HG02759 (cell line): Measurements from ENCODE around the gene UXS1.
A peak's percentile ranks its signal among the peaks of the same experiment; 100 is the strongest.

Experiments used
- ATAC-seq: cut with Tn5 transposase; IDR thresholded peaks from one replicate; pipeline ENCODE4 v1.9.1; 2021; ENCODE audit warnings: mild to moderate bottlenecking, moderate library complexity; ENCODE audit not compliant: unreplicated experiment

UXS1 gene

DNA sequence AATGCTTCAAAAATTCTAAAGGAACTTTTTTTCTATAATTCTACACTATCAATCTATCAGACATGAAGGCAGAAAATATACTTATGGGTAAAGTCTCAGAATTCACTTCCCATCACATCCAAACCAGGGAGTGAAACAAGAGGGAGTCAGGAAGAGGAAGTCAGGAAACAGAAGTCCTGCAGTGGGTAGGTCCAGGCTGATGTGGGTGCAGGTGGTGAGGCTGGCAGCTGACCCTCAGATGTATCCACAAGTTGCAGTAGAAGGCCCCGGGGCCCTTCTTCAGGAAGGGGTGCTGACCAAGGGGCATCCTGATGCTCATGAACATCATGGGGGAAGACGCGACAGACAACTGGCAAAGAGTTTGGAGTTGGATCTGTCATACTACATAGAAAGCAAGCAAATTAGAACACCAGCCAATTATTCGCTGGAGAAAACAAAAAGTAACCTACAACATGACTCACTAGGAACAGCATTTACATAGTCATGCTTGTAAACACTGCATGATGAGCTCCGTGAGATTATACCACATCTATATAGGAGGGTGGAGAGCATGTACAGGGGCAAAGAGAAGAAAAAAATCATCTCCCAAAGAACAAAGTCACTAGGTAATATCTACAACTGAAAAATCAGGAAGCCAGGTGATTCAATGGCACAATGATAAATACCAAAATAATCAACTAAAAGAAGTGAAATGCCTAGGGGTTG lies 4.2 kb downstream of the UXS1 start:
- no peak for ATAC-seq

DNA sequence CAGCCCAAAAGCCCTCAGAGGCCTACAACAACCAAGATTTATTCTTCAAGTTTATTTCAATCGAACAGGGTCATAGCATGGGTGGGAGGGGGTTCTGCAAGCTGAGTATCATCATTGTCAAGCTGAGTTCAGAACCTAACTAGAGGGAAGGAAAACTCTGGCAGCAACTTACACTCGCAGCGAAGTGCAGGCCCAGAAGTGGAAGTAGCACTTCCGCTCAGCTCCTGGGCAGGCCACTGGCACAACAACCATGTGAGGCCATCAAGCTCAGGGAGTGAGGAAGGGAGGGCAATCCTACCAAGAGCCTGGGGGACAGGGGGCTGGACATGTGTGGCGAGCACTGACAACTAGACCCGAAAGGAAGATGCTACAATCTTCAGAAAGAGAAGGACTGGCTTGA lies 4.8 kb downstream of the UXS1 start:
- no peak for ATAC-seq

DNA sequence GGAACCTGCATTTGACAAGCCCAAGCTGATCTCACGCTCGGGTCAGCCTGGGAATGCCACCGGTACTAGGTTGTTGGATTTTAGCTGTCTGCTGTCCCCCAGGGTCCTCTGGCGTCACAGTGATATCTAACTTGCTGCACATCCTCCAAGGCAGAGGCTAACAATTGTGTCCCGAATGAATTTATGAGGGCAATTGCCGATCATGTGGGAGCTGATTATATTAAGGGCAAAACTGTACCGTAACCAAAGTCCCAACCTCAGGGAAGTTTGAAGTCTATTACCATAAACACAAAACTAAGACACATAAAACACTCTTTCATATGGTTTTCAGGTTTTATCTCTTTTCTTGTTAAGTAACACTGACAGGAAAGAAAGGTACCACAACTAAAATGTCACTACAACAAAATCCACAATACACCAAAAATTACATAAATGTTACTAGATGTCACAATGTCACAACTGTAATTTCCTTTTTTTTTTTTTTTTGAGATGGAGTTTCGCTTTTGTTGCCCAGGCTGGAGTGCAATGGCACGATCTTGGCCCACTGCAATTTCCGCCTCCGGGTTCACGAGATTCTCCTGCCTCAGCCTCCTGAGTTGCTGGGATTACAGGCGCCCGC lies 6.7 kb downstream of the UXS1 start:
- ATAC-seq = no peak

DNA sequence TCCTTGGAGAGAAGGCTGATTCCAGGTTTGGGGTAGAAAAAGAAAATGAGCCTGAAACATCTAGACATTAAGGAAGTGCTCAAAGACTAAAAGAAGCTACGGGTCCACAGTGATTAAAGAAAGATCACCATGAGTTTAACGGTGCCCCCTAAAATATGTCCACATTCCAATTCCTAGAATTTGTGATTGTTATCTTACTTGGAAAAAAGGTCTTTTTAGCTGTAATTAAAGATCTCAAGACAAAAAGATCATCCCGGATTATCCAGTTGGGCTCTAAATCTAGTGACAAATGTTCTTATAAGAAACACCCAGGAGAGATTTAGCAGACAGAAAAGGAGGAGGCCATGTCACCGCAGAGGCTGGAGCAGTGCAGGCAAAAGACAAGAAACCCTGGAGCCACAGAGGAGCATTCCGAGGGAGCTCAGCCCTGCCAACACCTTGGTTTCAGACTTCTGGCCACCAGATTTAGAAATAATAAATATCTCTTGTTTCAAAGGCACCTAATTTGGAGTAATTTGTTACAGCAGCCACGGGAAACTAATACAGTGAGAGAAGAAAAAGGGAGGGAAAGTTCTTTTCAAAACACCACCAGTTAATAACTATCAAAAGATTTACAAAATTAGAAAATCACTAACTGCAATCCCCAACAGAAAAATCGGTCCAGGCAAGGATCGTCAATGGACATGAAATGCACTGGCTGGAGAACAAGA lies 8.5 kb downstream of the UXS1 start:
- ATAC-seq = no peak

DNA sequence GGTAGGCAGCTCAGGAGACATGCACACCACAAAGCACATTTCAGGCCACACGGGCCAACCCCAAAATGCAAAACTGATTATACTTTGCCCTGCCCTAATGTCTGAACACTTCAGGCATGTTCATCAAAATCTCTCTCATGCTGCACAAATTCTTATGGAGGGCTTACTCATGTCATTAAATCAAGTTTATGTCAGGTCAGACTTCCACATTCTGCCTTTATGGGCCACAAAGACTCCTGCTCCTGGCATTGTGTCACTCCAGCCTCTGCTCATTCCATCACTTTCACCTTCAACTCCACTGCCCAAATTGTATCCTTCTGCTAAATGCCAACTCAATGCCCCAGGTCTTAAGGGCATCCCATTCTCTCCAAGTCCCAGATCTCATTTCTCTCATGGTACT lies 9.2 kb downstream of the UXS1 start:
- no peak for ATAC-seq

DNA sequence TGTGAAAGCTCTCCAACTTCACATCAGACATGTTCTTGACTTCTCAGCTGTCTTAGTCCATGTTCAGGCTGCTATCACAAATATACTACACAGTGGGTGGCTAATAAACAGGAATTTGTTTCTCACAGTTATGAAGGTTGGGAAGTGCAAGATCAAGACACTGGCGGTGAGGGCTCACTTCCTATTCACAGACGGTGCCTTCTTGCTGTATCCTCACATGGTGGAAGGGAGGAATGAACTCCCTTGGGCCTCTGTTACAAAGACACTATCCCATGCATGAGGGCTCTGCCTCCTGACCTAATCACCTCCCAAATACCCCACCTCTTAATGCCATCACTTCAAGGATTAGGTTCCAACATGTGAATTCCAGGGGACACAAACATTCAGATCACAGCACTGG lies 9.7 kb downstream of the UXS1 start:
- no peak for ATAC-seq

DNA sequence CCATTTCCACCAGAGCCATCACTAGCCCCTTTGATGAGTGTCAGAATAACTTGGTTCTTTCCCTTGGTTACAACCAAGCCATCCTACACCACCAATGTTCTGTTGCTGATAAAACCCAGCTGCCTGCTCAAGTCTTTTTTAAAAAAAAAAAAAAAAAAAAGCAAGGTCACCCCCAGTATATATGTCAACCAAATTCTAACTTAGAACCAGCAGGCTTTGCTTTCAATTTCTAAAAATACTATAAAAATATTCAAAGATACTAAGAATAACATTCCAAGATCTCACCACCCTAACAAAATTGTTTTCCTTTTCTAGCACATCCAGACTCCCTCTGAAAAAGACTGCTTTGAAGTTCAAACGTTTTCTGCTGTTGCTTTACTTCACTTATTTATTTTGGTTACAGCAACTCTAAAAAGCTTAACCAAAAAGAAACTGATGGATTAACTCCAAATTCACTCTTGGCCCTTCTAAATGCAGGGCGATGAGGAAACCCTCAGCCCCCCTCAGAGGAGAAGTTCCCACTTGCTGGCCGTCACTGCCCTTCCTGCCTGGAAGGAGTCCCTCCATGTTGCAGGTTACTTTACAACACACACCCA lies 10.9 kb downstream of the UXS1 start:
- ATAC-seq = no peak

DNA sequence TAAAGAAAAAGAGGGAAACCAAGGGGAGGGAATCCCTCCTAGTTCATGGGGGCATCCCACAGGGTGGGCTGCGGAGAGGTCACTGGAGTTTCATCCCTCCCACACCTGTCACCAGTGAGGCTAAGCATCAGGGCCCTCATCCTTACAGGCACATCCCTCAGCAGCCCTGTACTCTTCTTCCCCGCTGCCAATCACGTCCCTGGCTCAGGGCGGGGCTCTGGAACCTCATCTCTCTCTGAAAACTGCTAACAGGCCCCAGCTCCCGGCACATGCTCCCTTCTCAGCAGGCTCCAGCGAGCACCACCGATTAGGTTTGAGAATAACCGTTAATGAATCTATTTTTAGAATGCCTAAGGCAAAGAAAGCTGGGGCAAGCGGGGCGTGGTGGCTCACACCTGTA lies 13.0 kb downstream of the UXS1 start:
- ATAC-seq = no peak

DNA sequence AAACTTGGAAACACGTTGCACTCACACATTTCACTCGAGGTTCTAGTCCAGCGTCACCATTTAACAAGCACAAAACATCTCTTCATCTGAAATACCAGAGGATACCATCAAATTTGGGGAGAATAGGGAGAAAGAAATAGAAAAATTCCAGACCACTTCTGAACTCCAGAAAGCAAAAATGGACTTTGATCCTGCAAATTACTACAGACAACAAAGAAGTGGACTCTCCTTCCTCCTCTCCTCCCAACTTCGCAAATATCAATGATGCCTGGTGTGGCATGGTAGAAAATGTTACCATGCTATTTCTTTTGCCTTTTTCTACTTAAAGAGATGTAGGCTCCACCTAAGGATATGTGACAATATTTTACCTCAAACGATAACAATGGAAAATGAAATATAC lies 13.5 kb downstream of the UXS1 start:
- no peak for ATAC-seq

DNA sequence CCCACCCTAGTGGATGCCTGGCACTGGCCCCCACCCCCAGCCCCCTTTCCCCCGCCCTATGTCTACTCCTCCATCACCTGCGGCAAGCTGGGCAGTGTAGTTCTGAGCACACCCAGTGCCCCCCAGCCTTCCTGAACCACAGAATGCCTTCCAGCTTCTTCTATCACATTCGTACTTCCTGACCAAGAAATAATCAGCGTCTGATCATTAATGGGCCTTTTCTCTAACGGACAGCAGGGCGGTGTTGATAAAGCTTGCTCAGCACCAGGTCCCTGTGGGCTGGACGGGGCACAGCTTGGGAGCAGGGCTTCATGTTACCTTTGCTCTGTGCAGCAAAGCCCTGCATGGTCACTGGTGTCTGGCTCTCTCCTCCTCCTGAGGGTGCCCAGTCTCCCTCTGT lies 15.4 kb downstream of the UXS1 start:
- no peak for ATAC-seq

DNA sequence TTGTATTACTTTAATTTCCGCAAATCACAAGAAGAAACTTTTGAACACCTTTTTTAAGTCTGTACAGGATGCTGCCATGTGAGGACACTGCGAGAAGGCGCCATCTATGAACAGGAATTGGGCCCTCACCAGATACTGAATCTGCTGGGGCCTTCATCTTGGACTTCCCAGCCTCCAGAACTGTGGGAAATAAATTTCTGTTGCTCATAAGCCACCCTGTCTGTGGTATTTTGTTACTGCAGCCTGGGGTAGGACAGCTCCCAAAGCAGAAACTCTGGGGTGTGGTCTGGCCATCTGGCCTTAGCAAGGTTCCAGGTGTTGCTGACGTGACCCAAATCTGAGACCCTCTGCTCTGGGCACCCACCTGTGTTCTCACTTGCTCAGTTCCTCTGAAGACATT lies 16.5 kb downstream of the UXS1 start:
- ATAC-seq = no peak

DNA sequence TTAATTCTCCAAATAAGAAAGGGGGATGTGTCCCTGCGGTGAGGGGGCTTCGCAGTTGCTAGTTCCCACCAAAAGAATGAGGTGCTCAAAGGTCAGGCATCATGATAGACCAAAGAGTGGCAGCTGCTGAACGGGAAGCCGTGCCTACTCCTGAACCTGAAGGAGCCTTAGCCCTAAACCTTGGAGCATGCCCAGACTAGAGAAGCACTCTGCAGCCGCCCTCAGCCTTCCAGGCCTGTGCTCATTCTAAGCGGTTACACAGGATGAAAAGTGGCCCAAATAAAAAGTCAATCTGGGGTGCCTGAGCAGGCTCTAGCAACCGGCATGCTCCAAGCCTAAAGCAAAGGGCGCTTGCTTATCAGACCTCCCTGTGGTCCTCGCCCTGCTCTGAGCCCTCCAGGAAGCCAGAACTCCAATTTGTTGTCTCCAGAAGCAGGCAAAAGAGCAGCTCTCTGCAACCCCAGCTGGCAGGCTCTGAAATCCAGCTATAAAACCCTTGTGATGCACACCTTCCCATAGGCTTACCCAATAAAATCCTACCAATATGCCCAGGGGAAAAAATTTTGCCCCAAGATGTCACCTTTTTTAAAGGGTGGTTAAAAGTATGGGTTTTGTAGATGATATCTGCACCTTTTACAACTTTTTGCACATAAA lies 17.5 kb downstream of the UXS1 start:
- no peak for ATAC-seq

DNA sequence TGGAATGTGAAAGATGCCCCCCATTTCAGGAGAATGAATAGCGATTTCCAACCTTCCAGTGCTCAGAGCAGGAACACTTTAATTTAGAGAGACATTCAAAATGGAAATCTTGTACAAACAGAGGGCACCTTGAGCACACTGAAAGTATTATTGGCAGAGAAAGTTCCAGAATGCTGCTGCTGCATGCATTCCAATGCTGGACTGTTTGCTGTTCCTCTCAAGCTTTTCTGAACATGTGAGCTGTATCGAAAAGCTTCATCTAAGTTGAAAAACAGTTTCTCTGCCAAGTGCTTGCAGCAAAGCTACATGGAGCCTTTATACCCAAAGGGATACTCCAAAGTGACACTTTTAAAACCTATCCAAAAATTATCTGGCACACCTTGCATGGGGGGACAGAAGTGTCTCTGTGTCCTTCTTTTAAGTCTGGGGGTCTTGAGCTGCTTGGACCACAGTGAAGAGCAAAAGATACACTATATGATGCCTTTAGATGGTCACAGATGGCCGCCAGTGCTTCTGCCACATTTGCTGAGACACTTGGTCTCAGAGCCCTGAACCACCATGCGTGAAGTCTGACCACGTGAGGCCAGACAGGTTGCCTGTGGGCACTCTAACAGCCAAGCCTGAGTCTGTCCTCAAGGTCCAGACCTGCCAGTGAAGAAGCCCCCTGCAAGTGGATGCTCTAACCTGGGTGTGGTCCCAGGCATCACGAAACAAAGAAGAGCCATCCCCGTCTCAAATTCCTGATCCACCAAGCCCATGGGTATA lies 18.8 kb downstream of the UXS1 start:
- ATAC-seq = peak; percentile 69

DNA sequence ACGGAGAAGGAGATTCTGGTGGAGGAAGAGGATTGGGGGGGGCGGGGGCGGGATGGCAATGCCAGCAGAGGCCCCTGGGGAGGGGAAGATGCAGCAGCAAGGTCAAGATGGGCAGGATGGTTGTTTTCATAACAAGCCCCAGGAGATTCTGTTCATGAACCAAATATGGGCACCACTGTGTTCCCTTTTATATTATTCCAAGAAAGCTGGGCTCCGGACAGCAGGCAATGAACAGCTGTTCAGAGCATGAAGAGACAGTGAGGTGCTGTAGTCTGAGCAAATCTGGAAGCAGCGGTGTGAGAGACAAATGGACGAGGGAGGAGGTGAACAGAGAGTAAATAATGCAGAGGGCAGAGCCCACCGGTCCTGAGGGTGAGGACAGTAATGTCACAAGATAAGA lies 20.0 kb downstream of the UXS1 start:
- ATAC-seq = no peak

DNA sequence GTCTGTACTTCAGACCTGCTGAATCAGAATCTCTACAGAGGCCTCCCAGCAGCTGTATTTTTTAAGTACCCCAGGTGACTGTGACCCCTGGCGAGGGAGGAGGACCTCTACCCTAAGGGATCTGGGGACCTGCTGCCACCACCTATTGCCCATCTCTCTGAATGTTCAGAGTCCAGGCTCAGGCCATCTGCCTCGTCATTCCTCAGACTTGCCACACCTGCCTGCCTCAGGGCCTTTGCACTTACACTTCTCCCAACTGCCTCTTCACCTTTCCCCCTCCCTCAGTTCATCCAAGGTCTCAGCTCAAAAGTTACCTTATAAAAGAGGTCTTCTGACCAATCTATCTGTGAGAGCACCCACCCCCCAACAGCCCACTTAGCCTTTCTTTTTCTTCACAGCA lies 21.5 kb downstream of the UXS1 start:
- no peak for ATAC-seq

DNA sequence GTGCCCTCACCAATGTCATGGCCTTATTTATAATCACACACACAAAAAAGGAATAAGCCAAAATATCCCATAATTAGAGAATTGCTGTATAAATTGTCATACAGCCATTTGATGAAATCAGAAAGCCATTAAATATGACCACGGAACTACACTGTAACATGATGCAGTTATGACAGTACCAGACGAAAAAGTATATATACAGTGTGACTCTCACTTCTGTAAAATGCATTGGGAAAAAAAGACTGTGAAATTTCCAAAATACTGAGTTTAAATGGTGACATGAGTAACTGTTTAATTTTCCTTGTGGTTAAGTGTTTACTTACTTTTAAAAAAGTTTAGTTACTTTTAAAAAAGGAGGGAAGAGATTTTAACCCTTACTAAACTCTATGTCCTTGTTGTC lies 25.4 kb downstream of the UXS1 start:
- ATAC-seq = no peak

DNA sequence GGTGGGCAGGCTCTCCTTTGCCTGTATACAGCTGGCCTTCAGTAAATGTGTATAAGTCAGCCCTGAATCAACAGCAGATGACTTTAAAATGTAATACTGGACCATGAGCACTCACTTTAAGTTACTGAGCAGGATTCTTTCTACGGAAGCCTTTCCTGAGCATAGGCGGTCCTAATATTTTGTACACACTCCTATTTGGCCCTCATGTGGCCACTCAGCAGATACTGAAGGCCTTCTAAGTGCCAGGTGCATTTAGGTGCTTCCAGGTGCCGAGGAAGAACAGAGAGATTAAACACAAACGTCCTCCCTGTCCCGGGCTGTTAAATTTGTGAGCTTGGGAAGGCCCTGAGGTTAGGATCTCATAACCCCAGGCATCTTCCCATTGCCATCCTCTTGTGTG lies 27.0 kb downstream of the UXS1 start:
- no peak for ATAC-seq

DNA sequence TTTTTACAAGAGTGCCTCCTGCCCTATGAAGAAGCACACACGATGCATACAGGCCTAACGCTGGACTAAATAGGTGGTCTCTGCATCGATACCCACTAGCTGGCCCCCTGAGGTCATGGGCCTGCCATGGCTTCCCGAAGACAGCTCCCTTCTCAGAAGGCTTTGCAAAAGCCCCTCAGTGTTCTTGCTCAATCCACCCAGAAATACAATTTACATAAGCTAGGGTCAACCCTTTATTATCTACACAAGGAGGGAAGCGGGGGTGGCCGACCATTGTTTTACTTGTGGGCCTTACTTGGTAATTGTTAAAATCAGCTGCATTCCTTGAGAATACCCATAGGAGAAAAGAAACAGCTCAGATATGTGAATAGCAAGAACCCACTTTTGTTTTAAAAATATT lies 28.5 kb downstream of the UXS1 start:
- ATAC-seq = no peak

DNA sequence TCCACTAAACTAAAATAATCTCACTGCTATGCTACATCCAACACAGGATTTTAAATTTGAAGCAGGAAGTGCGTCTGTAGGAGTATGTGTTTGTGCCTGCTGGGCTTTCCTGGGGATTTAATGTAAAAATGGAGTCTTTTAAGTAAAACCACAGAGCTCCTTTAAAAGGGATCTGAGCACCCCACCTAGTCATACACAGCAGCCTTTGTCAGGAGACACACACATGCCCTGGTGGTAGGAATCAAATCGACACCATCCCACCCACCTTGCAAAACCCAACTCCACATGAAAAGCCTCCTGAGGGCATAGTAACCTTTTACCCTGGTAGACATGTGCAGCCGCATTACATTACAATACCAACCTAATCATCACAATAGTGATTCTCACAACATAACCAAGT lies 29.1 kb downstream of the UXS1 start:
- ATAC-seq = no peak

DNA sequence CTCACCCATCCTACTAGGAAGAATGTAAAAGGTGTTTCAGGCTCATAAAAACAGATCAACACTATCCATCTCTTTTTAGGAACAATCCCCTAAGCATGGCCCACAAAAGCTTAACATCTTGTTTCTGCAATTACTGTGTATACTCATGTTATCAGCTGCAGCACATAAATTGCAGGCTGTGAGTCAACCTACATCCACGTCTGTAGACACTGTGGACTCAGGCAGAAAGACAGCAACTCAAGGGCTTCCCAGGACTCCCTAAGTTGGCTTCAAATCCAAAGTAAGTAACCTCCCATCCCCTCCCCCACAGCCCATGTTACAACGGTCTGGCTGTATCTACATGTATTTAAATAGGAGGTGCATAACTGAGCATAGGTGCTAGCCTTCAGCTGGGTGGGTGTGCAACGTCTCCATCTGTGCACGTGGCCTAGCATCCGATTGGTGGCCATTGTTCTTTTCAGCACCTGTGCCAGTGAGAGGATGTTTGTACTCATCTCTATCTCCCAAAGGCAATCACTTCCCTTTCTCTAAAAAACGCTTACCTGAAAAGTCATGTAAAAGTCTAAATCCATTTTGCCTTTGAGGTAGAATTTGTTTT lies 30.1 kb downstream of the UXS1 start:
- ATAC-seq = no peak
